Glomerular visceral epithelial cell (primary cell): ENCODE data around the gene P4HA2.
A peak's percentile ranks its signal among the peaks of the same experiment; 100 is the strongest.
"Not testable (repeated sequence)": the region's sequence is repeated elsewhere in the genome, so short reads cannot be mapped to it uniquely, and the experiment has no call there.

Experiments used
- DNase-seq: peaks from one replicate; pipeline ENCODE4 v3.0.0-alpha.2; 2016; ENCODE audit errors: extremely low spot score

P4HA2 gene

DNA sequence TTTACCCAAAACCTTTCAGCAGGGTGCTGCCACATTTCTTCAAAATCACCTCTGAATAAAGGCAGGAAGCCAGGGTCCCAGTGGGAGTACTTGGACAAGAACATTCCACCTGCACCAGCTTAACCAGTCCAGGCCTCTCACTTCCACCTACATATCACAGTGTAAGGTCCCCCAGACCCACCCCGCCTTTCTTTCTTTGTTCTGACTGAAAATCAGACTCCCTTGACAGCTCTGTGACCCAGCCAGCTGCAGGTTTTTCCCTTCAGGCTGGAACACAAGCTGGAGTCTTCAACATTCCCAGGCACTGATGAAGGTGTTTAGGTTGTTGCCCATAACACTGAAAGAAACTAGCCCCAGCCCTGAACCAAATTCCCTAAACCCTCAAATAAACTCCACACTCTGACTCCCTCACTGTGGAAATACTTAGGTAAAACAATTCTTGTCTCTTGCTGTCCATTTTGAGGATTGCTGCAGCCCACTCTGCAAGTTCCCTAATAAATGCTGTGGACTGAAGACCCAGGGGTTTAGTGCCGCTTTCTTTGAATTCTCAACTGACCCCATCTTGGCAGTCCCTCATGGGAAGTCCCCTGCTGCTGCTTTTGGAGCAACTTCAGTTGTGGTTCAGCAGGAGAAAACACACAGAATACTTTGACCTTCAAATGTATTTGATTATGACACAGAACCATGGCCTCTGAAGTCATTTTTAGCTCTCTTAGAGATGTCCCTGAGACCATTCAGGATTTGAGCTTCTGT, 24.8 kb downstream of the P4HA2 start:
- DNase-seq = no peak

DNA sequence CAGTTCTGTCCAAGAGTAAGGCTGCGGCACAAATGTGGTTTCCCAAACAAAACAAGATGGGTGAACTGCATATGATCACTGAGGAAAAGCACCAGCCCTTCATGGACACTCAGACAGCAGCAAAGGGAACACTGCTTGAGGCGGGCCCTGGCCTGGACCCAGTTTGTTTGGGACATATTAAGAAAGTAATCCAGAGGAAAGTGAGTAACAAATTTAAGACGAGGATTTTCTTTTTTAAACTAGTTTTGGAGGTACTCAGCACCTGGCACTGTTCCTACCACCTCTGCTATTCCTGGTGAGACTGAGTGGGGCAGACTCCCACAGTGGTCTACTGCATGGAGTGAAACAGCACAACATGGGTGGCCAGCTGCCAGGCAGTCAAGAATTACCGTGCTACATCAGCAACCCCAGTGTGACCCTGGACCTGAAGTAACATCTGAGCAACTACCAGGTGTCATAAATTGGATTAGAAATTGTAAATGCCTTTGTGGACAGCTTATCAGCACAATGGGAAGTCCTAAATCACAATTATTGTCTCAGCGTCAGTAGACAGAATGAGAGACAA, 28.5 kb downstream of the P4HA2 start:
- no peak for DNase-seq

DNA sequence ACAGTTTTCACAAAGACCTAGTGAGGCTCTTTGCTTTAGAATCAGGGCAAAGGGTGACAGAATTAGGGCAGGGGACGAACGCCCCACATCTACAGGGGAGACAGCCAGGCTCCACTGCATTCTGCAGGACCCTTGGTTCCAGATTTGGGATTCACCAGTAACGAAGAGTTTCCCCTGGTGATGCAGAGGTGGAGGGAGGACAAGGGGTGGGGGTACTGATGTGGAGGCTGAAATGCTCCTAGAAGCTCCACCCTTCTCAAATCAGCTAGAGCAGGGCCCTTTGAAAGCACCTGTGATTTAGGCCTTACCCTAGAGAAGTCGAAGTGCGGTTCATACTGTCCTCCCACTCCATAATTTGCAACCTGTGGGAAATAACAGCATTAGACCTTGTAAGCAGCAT, 29.1 kb downstream of the P4HA2 start:
- no peak for DNase-seq

DNA sequence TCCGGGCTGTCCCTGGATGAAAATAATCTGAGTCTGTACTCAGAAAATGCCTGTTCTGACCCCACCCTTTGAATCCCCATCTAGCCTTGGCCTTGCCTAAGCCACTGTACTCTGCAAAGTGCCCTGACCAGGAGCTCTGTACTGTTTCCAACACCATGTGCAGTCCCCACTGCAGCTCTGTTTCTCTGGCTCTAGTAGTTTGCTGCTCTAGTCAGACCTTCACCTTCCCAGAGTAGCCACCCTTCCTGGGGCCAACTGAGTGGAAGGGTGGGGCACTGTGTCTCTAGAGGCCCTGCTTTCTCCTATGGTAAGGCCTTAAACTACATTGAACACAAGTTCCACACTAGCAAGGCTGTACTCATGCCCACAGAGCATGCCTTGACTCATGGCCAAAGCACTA, 31.9 kb downstream of the P4HA2 start:
- DNase-seq = no peak

DNA sequence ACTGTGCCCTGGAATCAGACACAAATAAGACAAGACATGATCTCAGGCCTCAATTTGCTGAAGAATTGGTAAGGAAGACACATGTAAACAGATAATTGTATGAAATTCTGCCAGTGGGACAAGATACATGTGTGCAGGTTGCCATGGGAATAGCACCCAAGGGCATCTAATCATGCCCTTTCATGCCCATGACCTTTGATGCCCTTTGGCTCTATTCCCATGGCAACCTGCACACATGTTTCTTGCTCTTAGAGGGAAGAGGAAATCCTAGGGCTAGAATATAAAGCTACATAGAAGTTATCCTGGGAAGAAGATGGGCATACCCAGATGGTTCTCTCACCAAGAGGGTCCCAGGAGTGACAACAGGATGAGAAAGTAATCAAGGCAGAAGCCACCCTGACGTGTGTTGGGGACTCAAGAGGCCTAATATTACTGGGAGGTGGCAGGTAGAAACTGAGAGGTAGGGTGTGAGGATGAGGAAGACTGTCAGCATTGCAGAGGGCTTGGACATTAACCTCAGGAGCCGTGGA, 34.4 kb downstream of the P4HA2 start:
- DNase-seq = no peak

DNA sequence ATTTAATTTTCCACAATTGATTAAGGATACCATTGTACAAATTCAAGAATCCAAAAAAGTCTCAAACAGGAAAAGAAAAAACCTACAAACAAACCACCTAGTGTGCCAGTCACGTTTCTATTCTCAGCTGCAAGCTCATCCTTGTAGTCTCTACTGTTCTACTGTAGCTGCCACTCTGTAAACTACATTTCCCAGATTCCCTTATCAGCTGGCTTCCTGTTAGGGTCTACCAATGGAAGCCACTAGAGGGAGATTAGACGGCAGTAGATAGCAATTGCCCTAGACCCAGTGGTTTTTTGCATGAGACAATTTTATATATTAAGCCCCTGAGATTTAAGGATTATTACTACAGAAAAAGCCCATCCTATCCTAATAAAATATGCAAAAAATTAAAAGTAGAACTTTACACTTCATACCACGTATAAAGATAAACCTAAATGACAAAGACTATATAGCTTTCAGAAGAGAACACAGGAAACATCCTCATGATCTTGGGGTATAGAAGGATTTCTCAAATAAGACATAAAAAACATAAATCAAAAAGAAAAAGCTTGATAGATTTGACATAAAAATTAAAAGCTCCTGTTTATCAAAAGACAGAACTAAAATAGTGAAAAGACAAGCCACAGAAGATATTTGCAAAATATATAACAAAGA, 37.4 kb downstream of the P4HA2 start:
- DNase-seq = peak; percentile 77

DNA sequence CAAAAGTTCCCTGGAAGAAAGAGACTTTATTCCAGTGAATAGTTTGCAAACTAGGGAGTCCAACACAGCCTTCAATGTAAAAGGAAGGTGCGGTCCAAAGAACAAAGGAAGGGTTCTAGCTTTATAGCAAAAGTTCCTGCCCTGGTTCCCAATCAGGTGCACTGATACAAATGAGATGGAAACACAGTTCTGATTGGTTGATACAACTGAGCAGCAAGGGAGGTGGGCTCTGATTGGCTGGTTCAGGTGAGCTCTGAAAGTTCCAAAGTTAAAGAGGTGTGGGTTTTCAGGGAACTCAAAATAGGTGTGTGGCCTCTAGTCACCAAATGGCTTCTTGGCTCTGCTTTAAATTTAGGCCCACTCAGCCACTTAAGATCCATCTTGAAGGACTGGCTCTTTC, 43.1 kb downstream of the P4HA2 start:
- no peak for DNase-seq

DNA sequence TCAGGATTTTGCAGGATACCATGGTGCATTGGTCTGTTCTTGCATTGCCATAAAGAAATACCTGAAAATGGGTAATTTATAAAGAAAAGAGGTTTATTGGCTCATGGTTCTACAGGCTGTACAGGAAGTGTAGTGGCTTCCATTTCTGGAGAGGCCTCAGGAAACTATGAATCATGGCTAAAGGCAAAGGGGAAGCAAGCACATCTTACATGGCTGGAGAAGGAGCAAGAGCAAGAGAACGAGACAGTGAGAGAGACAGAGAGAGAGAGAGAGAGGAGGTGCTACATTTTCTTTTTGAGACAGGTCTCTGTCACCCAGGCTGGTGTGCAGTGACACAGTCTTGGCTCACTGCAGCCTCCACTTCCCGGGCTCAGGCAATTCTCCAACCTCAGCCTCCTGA, 43.9 kb downstream of the P4HA2 start:
- DNase-seq = no peak

DNA sequence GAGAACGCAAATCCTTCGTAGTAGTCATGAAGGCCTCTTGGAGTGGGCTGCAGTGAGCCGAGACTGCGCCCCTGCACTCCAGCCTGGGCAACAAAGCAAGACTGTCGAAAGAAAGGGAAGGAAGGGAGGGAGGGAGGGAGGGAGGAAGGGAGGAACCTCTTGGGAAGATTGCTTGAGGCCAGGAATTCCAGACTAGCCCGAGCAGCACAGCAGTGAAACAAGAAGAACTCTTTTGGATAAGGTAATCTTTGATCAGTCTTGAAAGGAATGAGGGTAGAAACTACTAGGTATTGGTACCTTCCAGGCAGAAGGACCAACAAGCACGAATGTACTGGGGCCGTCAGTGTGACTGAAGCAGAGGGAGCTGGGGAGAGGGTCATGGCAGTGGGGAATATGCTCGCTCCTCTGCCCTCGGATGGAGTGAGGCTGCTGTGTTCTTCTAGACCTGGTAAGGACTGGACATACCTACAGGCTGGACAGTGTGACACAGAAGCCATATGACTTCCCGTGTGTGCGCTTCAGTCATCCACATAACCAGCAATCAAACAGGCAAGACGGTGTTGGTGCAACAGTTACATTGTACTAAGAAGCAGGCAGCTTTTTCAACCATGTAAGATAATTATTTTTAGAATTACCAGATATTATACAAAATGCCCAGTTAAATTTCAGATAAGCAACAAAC, 45.2 kb downstream of the P4HA2 start:
- no peak for DNase-seq

DNA sequence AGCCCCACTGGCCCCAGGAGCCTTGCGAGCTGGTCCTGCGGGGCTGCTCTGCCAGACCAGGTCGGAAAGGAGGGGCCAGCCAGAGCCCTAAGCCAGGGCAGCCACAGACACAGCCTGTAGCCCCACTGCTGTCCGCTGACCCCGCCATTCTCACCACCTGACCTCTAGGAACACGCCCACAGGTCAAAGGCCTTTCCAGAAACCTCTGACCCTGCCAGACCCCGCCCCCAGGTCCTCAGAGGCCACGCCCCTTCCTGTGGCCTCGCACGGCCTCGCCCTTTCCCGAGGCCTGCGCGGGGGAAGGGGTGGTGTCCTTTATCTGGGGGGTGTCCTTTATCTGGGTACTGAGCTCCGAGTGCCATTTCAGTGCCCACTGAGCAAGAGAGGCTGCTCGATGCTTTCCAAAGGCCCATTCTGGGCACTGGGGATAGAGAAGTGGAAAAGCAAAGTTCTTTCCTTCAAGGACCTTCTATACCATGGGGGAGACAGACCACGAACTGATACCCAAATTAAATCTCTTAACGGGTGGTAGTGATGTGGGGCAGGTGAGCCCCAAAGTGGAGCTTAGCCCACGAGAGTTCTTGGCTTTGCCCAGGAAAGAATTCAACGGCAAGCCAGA, 46.5 kb downstream of the P4HA2 start:
- no peak for DNase-seq

DNA sequence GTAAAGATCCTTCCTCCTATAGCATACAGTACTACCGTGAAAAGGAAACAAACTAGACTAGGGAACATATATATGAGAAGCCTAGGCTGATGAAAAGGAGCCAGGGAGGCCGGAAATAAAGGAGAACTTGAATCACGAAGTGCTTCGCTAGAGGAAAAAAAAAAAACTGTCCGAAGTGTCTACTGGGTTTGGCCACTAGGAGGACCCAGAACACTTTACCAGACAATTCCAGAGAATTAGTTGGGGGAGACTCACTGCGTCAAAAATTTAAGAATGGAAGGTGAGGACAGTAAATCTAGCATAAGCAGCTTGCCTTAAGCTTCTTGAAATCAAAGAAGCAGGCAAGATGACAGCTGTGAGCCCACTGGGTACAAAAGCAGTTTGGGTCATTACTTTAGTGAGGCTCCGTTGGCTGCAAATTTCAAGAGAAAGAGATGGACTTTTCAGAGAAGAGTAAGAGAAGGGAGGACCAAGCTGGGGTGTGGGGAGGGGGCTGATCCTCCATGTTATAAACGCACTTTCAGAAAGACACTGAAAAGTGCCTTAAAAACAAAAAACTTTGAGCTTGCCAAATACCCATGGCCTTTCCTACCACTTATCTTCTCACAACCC, 47.4 kb downstream of the P4HA2 start:
- DNase-seq = peak; percentile 75

DNA sequence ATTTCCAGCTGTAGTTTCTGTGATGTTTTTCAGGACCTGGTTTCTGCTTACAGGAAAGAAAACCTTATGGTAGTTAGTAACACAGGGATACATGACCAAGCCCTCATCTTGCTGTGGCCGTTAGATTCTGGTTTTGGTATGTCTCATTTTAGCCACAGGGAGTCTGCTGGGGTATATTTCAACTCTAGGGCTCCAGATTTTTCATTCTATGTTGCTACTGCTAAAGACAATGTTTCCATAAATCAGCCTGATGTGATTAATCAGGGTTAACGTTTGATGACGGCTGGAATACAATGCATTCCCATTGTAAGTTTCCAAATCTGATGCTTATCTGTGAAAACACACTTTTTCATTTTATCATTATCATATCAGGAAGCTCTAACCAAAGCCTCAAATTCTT, 48.2 kb downstream of the P4HA2 start:
- no peak for DNase-seq

DNA sequence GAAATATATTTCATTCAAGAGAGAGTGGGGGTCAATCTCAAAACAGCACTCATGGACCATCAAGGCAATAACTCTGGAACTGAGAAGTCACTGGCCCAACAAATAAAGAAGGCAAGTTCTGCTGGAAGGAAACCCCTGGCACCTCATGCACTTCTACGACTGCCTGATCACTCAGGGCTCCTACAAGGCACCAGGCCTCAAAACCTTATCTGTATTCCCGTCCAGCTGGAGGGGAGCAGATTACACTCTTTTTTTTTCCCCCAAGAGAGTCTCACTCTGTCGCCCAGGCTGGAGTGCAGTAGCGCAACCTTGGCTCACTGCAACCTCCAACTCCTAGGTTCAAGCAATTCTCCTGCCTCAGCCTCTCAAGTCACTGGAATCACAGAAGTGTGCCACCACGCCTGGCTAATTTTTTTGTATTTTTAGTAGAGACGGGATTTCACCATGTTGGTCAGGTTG, 49.9 kb downstream of the P4HA2 start:
- DNase-seq = no peak

DNA sequence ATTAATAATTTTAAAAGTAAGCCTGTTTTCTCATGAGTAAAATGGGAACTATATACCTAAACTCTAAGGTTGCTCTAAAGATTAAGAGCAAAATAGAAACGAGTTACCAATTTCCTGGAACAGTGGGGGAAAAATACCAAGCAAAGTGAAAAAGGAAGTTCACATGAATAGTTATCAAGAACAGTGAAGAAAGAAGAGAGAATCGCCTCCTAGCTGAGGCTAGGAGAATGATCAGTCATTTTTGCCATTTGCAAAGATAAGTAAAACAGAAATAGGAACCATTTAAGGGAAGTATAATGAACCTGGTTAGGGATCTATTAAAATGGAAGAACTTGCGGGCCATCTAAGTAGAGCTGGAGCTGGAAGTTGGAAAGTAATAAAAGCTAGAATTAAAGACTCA, 50.7 kb downstream of the P4HA2 start:
- DNase-seq = peak; percentile 18

DNA sequence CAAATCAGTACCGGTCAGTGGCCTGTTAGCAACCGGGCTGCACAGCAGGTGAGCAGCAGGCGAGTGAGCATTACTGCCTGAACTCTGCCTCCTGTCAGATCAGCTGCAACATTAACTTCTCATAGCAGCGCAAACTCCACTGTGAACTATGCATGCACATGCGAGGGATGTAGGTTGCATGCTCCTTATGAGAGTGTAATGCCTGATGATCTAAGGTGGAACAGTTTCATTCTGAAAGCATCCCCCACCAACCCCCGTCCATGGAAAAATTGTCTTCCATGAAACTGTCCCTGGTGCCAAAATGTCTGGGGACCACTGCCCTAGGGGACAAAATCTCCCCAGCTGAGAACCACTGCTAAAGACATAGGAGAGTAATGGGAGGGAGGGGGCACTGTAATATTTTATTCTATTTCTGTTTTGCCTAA, 51.1 kb downstream of the P4HA2 start:
- no peak for DNase-seq

DNA sequence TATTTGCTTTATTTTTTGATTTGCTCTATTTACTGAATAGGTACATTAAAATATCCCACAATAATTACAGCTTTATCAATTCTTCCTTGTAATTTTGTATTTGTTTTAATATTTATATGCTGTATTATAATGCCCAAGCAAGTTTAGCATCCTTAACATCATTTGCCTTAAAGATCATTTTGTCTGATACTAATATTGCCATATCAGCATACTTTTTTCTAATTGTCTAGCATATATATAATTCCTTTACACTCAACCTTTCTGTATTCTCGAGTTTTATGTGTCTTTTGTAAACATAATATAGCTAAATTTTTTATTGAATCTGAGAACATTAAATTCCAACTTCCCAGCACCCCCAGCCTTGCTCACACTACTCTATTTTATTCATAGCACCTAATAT, 64.7 kb downstream of the P4HA2 start:
- DNase-seq = no peak

DNA sequence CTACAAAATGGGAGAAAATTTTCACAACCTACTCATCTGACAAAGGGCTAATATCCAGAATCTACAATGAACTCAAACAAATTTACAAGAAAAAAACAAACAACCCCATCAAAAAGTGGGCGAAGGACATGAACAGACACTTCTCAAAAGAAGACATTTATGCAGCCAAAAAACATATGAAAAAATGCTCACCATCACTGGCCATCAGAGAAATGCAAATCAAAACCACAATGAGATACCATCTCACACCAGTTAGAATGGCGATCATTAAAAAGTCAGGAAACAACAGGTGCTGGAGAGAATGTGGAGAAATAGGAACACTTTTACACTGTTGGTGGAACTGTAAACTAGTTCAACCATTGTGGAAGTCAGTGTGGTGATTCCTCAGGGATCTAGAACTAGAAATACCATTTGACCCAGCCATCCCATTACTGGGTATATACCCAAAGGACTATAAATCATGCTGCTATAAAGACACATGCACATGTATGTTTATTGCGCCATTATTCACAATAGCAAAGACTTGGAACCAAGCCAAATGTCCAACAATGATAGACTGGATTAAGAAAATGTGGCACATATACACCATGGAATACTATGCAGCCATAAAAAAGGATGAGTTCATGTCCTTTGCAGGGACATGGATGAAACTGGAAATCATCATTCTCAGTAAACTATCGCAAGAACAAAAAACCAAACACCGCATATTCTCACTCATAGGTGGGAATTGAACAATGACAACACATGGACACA, 65.9 kb downstream of the P4HA2 start:
- DNase-seq = not testable (repeated sequence)

DNA sequence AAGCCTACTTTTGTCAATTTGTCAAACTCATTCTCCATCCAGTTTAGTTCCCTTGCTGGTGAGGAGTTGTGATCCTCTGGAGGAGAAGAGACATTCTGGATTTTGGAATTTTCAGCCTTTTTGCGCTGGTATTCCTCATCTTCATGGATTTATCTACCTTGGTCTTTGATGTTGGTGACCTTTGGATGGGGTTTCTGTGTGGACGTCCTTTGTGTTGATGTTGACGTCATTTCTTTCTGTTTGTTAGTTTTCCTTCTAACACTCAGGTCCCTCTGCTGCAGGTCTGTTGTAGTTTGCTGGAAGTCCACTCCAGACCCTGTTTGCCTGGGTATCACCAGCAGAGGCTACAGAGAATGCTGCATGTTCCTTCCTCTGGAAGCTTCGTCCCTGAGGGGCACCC, 71.2 kb downstream of the P4HA2 start:
- no peak for DNase-seq

DNA sequence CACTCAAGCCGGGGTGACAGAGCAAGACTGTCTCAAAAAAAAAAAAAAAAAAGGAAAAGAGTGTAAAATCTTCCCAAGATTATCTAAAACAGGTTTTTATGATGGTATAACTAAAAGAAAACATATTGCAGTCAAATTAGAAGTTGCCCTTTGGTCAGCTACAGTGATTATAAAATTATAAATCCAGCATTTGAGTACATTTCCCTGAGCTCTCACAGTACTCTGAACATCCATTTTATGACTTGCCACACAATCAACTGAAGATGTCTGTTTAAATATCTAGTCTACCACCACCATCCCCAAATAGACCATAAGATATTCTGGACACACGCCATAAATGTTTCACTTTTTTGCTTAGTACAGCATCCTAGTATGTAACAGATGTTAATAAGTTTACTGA, 77.1 kb downstream of the P4HA2 start:
- no peak for DNase-seq

DNA sequence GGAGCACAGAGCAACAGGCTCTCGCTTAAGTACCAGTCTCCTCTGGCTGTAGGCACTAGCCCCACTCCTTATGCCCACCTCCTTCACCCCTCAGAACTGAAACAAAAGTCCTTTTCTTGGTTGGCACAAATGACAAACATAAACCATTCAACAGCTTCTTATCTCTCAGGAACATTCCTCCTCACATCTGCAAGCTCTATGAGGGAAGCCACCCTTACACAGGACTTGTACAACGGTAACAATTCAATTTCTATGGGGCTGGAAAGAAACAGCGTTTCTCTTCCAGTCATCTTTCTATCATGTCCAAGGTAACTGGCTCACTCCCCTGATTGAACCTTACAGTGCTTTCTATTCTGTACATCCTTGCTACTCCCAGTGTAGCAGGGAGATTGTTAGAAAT, 80.0 kb downstream of the P4HA2 start:
- DNase-seq = no peak

DNA sequence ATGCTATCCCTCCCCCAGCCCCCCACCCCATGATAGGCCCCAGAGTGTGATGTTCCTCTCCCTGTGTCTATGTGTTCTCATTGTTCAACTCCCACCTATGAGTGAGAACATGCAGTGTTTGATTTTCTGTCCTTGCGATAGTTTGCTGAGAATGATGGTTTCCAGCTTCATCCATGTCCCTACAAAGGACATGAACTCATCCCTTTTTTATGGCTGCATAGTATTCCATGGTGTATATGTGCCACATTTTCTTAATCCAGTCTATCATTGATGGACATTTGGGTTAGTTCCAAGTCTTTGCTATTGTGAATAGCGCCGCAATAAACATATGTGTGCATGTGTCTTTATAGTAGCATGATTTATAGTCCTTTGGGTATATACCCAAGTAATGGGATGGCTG, 82.3 kb downstream of the P4HA2 start:
- DNase-seq = not testable (repeated sequence)
